Cardiac fibroblast (primary cell): ENCODE results near the gene HYAL1.

ENCODE experiments used
- DNase-seq, 2 donors: peaks; one replicate each; pipeline versions ENCODE4 v3.0.0 to v3.0.0-alpha.2; 2010; ENCODE audit warnings: low read depth in 2 of 2
- H3K4me3 ChIP-seq, 2 donors: replicated peaks in 1 of 2; 1 replicate in 1 of 2; 2 replicates in 1 of 2; pipeline ENCODE4 v1.5.1; 2011; ENCODE audit warnings: low read depth in 2 of 2, low read length in 2 of 2, mild to moderate bottlenecking in 2 of 2, moderate library complexity in 1 of 2
- CTCF ChIP-seq: IDR thresholded peaks from one replicate; pipeline ENCODE4 v1.5.1; 2011; ENCODE audit warnings: low read depth, mild to moderate bottlenecking, low read length, inconsistent platforms

The HYAL1 gene

DNA sequence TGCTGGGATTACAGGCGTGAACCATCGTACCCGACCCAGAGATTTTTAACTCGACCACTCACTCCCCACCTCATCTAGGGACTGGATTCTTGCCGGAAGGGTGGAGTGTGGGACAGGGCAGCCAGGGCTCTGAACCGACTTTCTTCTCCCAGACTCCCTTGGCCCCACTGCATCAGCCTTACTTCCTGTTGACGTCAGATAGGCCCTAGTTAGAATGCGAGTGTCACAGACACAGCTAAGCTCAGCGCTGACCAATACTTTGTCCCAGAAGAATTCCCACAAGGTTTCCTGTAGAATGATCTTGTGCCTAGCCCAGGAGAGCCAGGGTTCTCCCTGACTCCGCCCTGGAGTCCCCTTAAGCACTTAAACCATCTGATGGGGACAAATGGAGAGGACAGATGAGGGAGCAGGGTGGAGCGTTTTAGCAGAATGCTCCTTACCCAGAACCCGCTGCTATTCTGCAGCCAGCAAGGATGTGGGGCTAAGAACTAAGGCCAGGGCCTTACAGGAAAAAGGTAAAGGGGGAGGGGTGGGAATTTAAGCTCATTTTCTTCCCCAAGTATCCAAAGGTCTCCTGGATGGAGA is 30.5 kb upstream of the HYAL1 start:
- TF ChIP-seq CTCF: no peak
- DNase-seq: peak; percentile 93 to 95
- peak overlapping the region in 1 of 2 donors; percentile 21 for H3K4me3 ChIP-seq

GRCh38 chr3:50331364-50331907 is 28.1 kb upstream of the HYAL1 start:
- no peak for TF ChIP-seq CTCF
- H3K4me3 ChIP-seq: no peak overlapping the region
- no peak for DNase-seq

DNA sequence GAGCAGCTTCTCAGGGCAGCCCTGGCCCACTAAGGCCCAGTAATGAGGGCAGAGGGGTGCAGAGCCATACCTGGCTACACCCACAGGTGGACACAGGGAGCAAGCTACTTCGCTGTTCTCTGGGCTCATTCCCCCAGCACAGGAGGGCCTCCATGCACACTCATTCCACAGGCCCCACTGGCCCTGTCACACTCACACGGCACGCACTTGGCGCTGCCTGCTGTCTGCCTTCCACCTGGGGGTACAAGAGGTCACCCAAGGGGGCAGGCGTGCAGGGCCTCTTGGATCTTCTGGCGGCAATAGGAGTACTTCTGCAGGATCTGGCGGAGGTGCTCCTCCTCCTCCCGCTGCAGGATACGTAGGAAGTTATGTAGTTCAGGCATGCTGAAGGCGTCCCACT is 27.0 kb upstream of the HYAL1 start:
- no peak overlapping the region for H3K4me3 ChIP-seq
- no peak for DNase-seq
- TF ChIP-seq CTCF: no peak

- no peak for TF ChIP-seq CTCF
- peak; percentile 97 for DNase-seq
- peak within 1 kb of the TSS; percentile 91 to 92 for H3K4me3 ChIP-seq
Measured at GRCh38 chr3:50327943-50328691, 24.7 kb upstream of the HYAL1 start, which contains the start of gene TUSC2. Gene TUSC2 (minus strand): TSS chr3:50328223. CDS start chr3:50328099, 124 bp downstream.

GRCh38 chr3:50327129-50327528 is 23.8 kb upstream of the HYAL1 start:
- no peak for TF ChIP-seq CTCF
- DNase-seq: no peak
- H3K4me3 ChIP-seq: peak overlapping the region; percentile 91 to 92

DNA sequence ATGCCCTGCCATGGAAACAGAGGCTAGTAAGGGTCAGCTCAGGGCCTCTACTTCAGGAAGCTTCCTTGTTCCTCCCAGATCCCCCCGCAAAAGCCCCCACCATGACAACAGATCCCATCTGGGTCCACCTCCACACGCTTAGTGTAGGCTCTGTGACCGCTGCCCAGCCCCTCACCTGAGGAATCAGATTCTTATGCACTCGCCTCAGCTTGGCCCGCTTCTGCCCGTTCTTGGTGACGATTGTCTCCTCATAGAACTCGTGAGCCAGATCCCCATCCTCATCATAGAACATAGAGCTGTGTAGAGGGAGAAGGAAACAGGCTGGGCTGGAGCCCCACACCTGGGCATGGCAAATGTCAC is 22.8 kb upstream of the HYAL1 start:
- no peak for TF ChIP-seq CTCF
- no peak overlapping the region for H3K4me3 ChIP-seq
- no peak for DNase-seq
